Heart left ventricle (tissue), 16 donors: ENCODE results near the gene PRKAR1B. TPM values are rescaled to one million over a fixed set of nuclear protein-coding genes. Genes with fewer than 3 reads are reported as not detected.

ENCODE experiments used
- ATAC-seq, 4 donors: fragments of 200-7000 bp; cut with Tn5 transposase; one replicate each; pipeline ENCODE4 v1.9.1; 2020 to 2022; ENCODE audit warnings: moderate library complexity in 4 of 4, mild to moderate bottlenecking in 3 of 4, moderate number of reproducible peaks in 1 of 4
- DNase-seq, 5 donors: peaks; one replicate each; pipeline ENCODE4 v3.0.0-alpha.2; 2020
- H3K27ac ChIP-seq, 12 donors: fragments of 200-600 bp; sonication (generic) in 4 of 12; one replicate each; pipeline versions ENCODE4 v1.5.0 to v1.8.0; 2016 to 2022; ENCODE audit warnings: mild to moderate bottlenecking in 2 of 12
- H3K27me3 ChIP-seq, 9 donors: fragments of 200-600 bp; sonication (generic) in 2 of 9; one replicate each; pipeline versions ENCODE4 v1.5.1 to v1.8.0; 2016 to 2022; ENCODE audit warnings: mild to moderate bottlenecking in 3 of 9
- H3K36me3 ChIP-seq, 9 donors: fragments of 200-600 bp; sonication (generic) in 2 of 9; one replicate each; pipeline versions ENCODE4 v1.5.0 to v1.8.0; 2018 to 2022; ENCODE audit warnings: mild to moderate bottlenecking in 2 of 9
- H3K4me1 ChIP-seq, 12 donors: fragments of 200-600 bp; sonication (generic) in 4 of 12; one replicate each; pipeline versions ENCODE4 v1.5.0 to v1.8.0; 2016 to 2022; ENCODE audit warnings: mild to moderate bottlenecking in 3 of 12
- H3K4me3 ChIP-seq, 12 donors: fragments of 200-600 bp; sonication (generic) in 4 of 12; one replicate each; pipeline versions ENCODE4 v1.5.0 to v1.8.0; 2017 to 2022; ENCODE audit warnings: mild to moderate bottlenecking in 9 of 12, moderate library complexity in 4 of 12
- H3K9me3 ChIP-seq, 12 donors: fragments of 200-600 bp; sonication (generic) in 4 of 12; one replicate each; pipeline versions ENCODE4 v1.5.0 to v1.8.0; 2016 to 2022; ENCODE audit warnings: mild to moderate bottlenecking in 1 of 12
- POLR2A ChIP-seq, 2 donors: fragments of 450-650 bp; IDR thresholded peaks; one replicate each; pipeline ENCODE4 v1.6.1; 2017; ENCODE audit warnings: antibody characterized with exemption in 2 of 2, mild to moderate bottlenecking in 2 of 2, moderate library complexity in 2 of 2
- WGBS, 4 donors: extraction: QIAGEN DNeasy Blood & Tissue Kit in 2 of 4; methylation state at CpG; one replicate each; pipeline versions ENCODE4 v1.1.5 to v1.1.7; 2013 to 2018; 5-methylcytosine and 5-hydroxymethylcytosine counted together
- intact Hi-C, 10 donors: fragments of 100-400 bp; cut with DNase I; formaldehyde crosslinking; loops; one replicate each; pipeline versions ENCODE4 v1.11.1 to v1.14.2; 2022
- polyA plus RNA-seq, 2 donors: library from polyadenylated mRNA; stranded (reverse); fragments of 200-250 nt; gene quantifications; one replicate each; pipeline ENCODE4 v1.2.3, GENCODE V29; 2013
- total RNA-seq, 9 donors: library from RNA; depleted of rRNA in 2 of 9; stranded (reverse); fragments of >200 nt in 2 of 9; fragmentation: NEBNext Ultra II Directional in 3 of 9; extraction: Animal tissue kit (Norgen Biotek cat#: 25700) in 3 of 9; gene quantifications; one replicate each; pipeline versions ENCODE4 v1.1.0 to v1.2.4, GENCODE V29; 2016 to 2023
- TF ChIP-seq, protein P1 (sequence below), 12 donors: fragments of 200-600 bp; sonication (generic) in 4 of 12; IDR thresholded peaks; one replicate each; pipeline versions ENCODE4 v1.5.0 to v1.8.0; 2018 to 2022; ENCODE audit warnings: antibody characterized with exemption in 12 of 12, mild to moderate bottlenecking in 5 of 12
- donor health status: ischemic (EF 13 %, LVEDD 7.1; RV severe dilation, severe dysfunction).
- donor health status: healthy with polysubstance abuse.
- donor health status: DM: no; HTN: yes; CAD: no.
- donor health status: DM: no; HTN: no; CAD: no.
- donor health status: ischemic (EF 25% LVEDD 6.9; RV normal size, moderate dysfunction).
- donor health status: ischemic (EF 25% LVEDD 5.7; RV mildly dilated, moderate dysfunction).
- donor health status: healthy.
- donor health status: DM: yes; HTN: yes; CAD: no.
- donor health status: ischemic (EF 35%, LVEDD 5.7; RV mildly dilated, moderate dysfunction).
- donor health status: nonischemic (EF 11% LVEDD 7.7; RV severe dilation, severe dysfunction).
- donor health status: DM: yes; HTN: yes; CAD: no.
- donor health status: PGD.
- donor health status: ischemic (EF 29% LVEDD 5.4; RV normal size, mild dysfunction).
- donor health status: nonischemic (EF 23%, LVEDD 6.1; RV moderate dilation, normal function).

The PRKAR1B gene
- total and polyA plus RNA-seq, 11 donors: 4.1 to 22.2 (median 17.9) TPM

DNA sequence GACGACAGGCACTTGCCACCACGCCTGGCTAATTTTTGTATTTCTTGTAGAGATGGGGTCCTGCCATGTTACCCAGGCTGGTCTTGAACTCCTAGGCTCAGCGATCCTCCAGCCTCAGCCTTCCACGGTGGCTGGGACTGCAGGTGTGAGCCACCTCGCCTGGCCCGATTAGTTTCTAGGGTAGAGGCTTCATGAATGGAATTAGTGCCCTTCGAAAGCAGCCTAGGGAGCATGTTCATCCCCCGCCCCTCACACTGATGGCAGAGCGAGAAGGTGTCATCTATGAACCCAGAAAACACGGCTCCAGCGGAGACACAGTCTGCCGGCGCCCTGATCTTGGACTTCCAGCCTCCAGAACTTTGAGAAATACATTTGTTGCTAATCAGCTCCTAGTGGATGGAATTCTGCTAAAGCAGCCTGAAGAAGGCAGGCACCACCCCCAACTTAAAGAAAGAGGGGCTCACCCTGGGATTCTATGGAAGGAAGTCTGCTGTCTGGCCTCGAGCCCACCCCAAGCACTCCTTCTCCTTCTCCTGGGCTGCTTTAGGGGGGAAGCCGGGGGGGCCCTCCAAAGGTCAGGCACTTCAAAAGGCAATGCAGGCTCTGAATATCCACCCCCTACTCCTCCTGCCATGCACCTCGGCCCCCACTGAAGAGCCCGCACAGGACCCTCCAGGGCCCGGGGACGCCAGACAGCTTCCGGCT is 217.5 kb downstream of the PRKAR1B start:
- Histone ChIP-seq H3K36me3 (peaks cover 0 to 56% (median 30%) of the 10 kb centered on the region in 9 donors), H3K4me3 (no peak overlapping the region), H3K27me3 (no peaks in the 10 kb centered on the region), H3K4me1 (peaks cover 2 to 34% (median 17%) of the 10 kb centered on the region in 12 donors), H3K9me3 (no peaks in the 10 kb centered on the region), H3K27ac (no peak overlapping the region)
- ATAC-seq (no peak), DNase-seq (peak in 3 of 5 donors; percentile 7 to 22 (median 14))
- intact Hi-C loops: loop anchor here in 5 of 10 donors (5.0 to 10.0 kb wide), 5 partner anchors 145 to 365 kb away; partner anchors contain the start of gene GET4 (in 1 of the 5)
- 89 to 94% (median 91%) methylated on average over 19 to 20 of the region's 20 CpGs for WGBS, 4 donors
- TF ChIP-seq, protein P1, sequence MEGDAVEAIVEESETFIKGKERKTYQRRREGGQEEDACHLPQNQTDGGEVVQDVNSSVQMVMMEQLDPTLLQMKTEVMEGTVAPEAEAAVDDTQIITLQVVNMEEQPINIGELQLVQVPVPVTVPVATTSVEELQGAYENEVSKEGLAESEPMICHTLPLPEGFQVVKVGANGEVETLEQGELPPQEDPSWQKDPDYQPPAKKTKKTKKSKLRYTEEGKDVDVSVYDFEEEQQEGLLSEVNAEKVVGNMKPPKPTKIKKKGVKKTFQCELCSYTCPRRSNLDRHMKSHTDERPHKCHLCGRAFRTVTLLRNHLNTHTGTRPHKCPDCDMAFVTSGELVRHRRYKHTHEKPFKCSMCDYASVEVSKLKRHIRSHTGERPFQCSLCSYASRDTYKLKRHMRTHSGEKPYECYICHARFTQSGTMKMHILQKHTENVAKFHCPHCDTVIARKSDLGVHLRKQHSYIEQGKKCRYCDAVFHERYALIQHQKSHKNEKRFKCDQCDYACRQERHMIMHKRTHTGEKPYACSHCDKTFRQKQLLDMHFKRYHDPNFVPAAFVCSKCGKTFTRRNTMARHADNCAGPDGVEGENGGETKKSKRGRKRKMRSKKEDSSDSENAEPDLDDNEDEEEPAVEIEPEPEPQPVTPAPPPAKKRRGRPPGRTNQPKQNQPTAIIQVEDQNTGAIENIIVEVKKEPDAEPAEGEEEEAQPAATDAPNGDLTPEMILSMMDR (IDR thresholded peaks at IDR 0.05): no peak
- TF ChIP-seq POLR2A (IDR thresholded peaks at IDR 0.05): no peak

DNA sequence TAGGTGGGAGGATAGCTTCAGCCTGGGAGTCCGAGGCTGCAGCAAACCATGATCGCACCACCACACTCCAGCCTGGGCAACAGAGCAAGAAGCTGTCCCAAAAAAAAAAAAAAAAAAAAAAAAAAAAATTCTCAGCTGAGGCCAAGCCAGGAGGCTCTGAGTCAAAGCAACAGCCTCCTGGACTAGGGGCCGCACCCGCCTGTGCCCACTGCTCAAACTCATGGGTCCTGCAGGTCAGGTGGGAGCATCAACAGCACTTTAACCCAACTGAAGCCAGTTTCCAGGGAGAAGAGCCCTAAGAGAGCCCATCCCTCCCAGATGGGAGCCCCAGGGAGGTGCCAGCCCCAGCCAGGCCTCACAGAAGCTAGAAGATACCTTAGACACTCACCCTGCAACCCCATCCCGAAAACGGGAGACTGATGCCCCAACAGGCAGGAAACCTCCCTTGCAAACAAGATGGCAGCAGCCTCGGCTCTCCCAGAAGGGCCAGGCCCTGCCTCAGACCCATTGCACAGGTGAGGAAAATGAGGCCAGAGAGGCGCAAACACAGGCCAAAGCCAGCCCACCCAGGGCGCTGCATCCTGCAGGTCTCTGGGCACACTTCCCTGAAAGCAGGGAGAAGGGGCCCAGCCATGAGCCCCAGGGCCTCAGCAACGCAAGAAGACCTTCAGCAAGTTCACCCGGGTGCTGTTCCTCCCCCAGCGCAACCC is 218.5 kb downstream of the PRKAR1B start:
- DNase-seq: peak in 3 of 5 donors; percentile 3 to 57 (median 14)
- 88 to 95% (median 93%) methylated on average over 10 to 12 of the region's 12 CpGs for WGBS, 4 donors

DNA sequence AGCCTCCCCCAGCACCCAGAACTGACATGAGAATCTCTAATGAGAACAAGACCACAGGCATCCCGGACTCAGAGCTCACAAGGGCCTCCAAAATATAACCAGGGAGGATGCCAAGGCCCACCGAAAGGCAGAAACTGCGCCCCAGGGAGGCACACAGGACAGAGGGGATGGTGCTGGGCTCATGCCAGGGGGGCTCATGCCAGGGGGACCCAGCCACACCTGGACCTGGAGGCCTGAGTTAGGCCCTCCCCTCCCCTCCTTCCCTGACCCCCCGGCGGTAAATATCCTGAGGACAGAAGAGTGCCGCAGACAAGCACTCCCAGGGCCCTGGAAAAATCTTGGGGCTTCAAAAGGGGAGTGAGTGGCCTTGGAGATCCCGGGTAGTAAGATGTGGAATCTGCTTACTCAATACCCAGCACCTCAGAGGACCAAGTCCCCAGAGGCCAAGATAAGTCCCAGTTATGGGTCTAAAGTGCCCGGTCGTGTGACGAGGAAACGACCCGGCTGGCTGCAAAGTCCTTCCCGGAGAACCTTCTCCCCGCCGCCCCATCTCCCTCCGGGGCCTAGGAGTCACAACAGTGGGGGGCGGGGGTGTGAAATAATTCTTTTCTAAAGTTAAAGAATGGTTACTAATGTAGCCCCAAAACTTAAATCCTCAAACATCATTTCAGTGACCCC is 219.3 kb downstream of the PRKAR1B start:
- Histone ChIP-seq H3K27ac (no peak overlapping the region), H3K4me3 (no peak overlapping the region), H3K9me3 (no peaks in the 10 kb centered on the region), H3K27me3 (no peaks in the 10 kb centered on the region), H3K36me3 (peaks cover 0 to 54% (median 30%) of the 10 kb centered on the region in 9 donors), H3K4me1 (peaks cover 0 to 32% (median 18%) of the 10 kb centered on the region in 12 donors)
- WGBS, 4 donors: 78 to 91% (median 87%) methylated on average over 13 to 17 of the region's 17 CpGs
- no peak for TF ChIP-seq POLR2A (IDR thresholded peaks at IDR 0.05)
- DNase-seq (peak in 3 of 5 donors; percentile 17 to 40 (median 25)), ATAC-seq (no peak)
- intact Hi-C loops: no loop called here

More for the DNA sequence above, 218.5 kb downstream of the PRKAR1B start:
- H3K4me3 ChIP-seq: no peak overlapping the region
- H3K9me3 ChIP-seq: no peaks in the 10 kb centered on the region
- H3K4me1 ChIP-seq: peaks cover 1 to 34% (median 17%) of the 10 kb centered on the region in 12 donors
- no peak for ATAC-seq
- no peaks in the 10 kb centered on the region for H3K27me3 ChIP-seq
- intact Hi-C loops: no loop called here
- no peak for TF ChIP-seq POLR2A (IDR thresholded peaks at IDR 0.05)
- TF ChIP-seq, protein P1 (IDR thresholded peaks at IDR 0.05): no peak
- H3K27ac ChIP-seq: no peak overlapping the region
- peaks cover 0 to 54% (median 30%) of the 10 kb centered on the region in 9 donors for H3K36me3 ChIP-seq

DNA sequence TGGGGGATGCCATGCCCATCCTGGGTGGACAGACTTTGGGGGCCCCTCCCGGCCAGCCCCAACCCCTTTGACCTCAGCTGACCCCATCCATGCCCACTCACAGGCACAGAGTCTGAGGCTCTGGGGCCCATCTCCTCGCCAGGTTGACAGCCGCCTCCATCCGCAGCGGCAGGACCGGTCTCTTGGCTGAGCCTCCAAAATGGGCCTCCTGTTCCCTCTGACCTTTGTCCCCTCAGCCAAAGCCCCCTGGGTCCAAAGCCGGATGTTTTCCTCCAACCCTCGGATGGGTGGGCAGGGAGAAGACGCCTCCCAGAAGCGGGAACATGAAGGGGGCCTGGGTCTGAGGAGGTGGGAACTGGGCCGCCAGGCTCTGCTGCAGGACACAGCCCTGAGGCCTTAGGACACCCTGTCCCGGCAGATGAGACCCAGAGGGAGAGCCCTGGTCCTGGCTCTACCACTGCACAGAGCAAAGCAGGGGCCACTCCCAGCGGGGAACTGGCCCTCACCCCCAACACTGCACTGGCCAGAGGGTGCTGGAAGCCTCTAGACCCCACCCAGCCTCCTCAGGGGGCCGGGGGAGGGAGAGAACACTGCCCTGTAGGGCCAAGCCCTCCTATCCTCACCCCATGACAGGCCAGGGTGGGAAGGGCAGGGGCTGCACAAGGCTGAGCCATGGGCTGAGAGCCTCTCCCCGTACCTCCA is 220.0 kb downstream of the PRKAR1B start:
- Histone ChIP-seq H3K36me3 (peaks cover 0 to 52% (median 30%) of the 10 kb centered on the region in 9 donors), H3K4me1 (peaks cover 0 to 26% (median 18%) of the 10 kb centered on the region in 12 donors), H3K9me3 (no peaks in the 10 kb centered on the region), H3K4me3 (no peak overlapping the region), H3K27me3 (no peaks in the 10 kb centered on the region), H3K27ac (no peak overlapping the region)
- DNase-seq: peak in 3 of 5 donors; percentile 13 to 51 (median 14)
- ATAC-seq: no peak
- 83 to 93% (median 92%) methylated on average over 12 to 15 of the region's 15 CpGs for WGBS, 4 donors
- TF ChIP-seq POLR2A (IDR thresholded peaks at IDR 0.05): no peak
- TF ChIP-seq, protein P1 (IDR thresholded peaks at IDR 0.05): no peak
- intact Hi-C loops: no loop called here
